ENCODE results near the gene CLNS1A. TPM values are rescaled to one million over a fixed set of nuclear protein-coding genes. Genes with fewer than 3 reads are reported as not detected.
"Not testable (repeated sequence)": the region's sequence is repeated elsewhere in the genome, so short reads cannot be mapped to it uniquely, and the experiment has no call there.

CLNS1A gene
- polyA plus RNA-seq, 1 of the 3 experiments (the other 2 are of a cell fraction): 124 TPM

GRCh38 chr11:77580712-77581337 lies 56.8 kb downstream of the CLNS1A start:
- WGBS (ENCODE audit: low lambda C conversion rate): 61% methylated on average over 5 of the region's 5 CpGs
- H3K27ac ChIP-seq (ENCODE audit: low read depth in 2 of 2, low read length in 1 of 2): no peak overlapping the region
- H3K9ac ChIP-seq: no peak overlapping the region
- DNase-seq: no peak
- H3K36me3 ChIP-seq (replicated peaks in 1 of 2; ENCODE audit: control insufficient read depth in 1 of 2, insufficient read depth in 2 of 2, low read length in 1 of 2): peaks cover 0 to 17% of the 10 kb centered on the region in 2 experiments
- H3K27me3 ChIP-seq (ENCODE audit: insufficient read depth): no peaks in the 10 kb centered on the region
- H3K9me3 ChIP-seq: peaks cover 25% of the 10 kb centered on the region
- no peaks in the 10 kb centered on the region for H3K79me2 ChIP-seq (ENCODE audit: insufficient read depth)
- H2AFZ ChIP-seq (ENCODE audit: low read depth): no peak overlapping the region
- no peaks in the 10 kb centered on the region for H4K20me1 ChIP-seq (ENCODE audit: insufficient read depth)
- CTCF ChIA-PET: no interaction called here
- H3K4me2 ChIP-seq: no peak overlapping the region
- H3K4me1 ChIP-seq (ENCODE audit: control insufficient read depth in 1 of 2, insufficient read depth in 2 of 2, low read depth in 1 of 2, low read length in 1 of 2): no peaks in the 10 kb centered on the region
- no peak overlapping the region for H3K4me3 ChIP-seq (ENCODE audit: low read depth in 2 of 2, low read length in 1 of 2)
- POLR2A ChIA-PET: no interaction called here
- H3F3A ChIP-seq (replicated peaks; ENCODE audit: insufficient read depth): no peaks in the 10 kb centered on the region
- TF ChIP-seq MXI1 (IDR thresholded peaks at IDR 0.05; ENCODE audit: low read depth, low read length) (no peak), IRF3 (IDR thresholded peaks at IDR 0.05; ENCODE audit: low read depth, low read length) (no peak), RFX5 (IDR thresholded peaks at IDR 0.05; ENCODE audit: low read length) (no peak), REST (IDR thresholded peaks at IDR 0.05; ENCODE audit: low read depth, low read length) (no peak), EP300 (IDR thresholded peaks at IDR 0.05; ENCODE audit: borderline replicate concordance in 1 of 2, low read depth in 1 of 2, low read length in 1 of 2) (no peak), JUND (IDR thresholded peaks at IDR 0.05) (no peak), FOSL2 (IDR thresholded peaks at IDR 0.05; ENCODE audit: borderline replicate concordance, low read depth) (no peak), PBX3 (IDR thresholded peaks at IDR 0.05) (no peak), ELF1 (IDR thresholded peaks at IDR 0.05) (no peak)
- H3K9me2 ChIP-seq: no peaks in the 10 kb centered on the region

- H3K27me3 ChIP-seq (ENCODE audit: insufficient read depth); H3K79me2 ChIP-seq (ENCODE audit: insufficient read depth); H3K4me1 ChIP-seq (ENCODE audit: control insufficient read depth in 1 of 2, insufficient read depth in 2 of 2, low read depth in 1 of 2, low read length in 1 of 2); H3K9me3 ChIP-seq; H3K27ac ChIP-seq (ENCODE audit: low read depth in 2 of 2, low read length in 1 of 2); POLR2A ChIA-PET; H3K4me2 ChIP-seq; H4K20me1 ChIP-seq (ENCODE audit: insufficient read depth); H3K9ac ChIP-seq; H3K4me3 ChIP-seq (ENCODE audit: low read depth in 2 of 2, low read length in 1 of 2); H3K36me3 ChIP-seq (replicated peaks in 1 of 2; ENCODE audit: control insufficient read depth in 1 of 2, insufficient read depth in 2 of 2, low read length in 1 of 2); DNase-seq; H3K9me2 ChIP-seq; H2AFZ ChIP-seq (ENCODE audit: low read depth); H3F3A ChIP-seq (replicated peaks; ENCODE audit: insufficient read depth): not testable (repeated sequence)
- WGBS (ENCODE audit: low lambda C conversion rate): 12% methylated on average over 1 of the region's 1 CpG
- CTCF ChIA-PET: interaction anchor here (0.7 to 3.1 kb wide), 6 partner anchors 15 to 448 kb away, joined by 3 to 6 read pairs (median 4); partner anchors contain the start of genes AQP11 and MYO7A
Measured at GRCh38 chr11:77575428-77575827, 62.2 kb downstream of the CLNS1A start.

- H3K9ac ChIP-seq; DNase-seq; H3K27ac ChIP-seq (ENCODE audit: low read depth in 2 of 2, low read length in 1 of 2); H3K27me3 ChIP-seq (ENCODE audit: insufficient read depth); POLR2A ChIA-PET; H3K4me3 ChIP-seq (ENCODE audit: low read depth in 2 of 2, low read length in 1 of 2); H3K36me3 ChIP-seq (replicated peaks in 1 of 2; ENCODE audit: control insufficient read depth in 1 of 2, insufficient read depth in 2 of 2, low read length in 1 of 2); H3K4me1 ChIP-seq (ENCODE audit: control insufficient read depth in 1 of 2, insufficient read depth in 2 of 2, low read depth in 1 of 2, low read length in 1 of 2); H3K9me3 ChIP-seq; H3K9me2 ChIP-seq; CTCF ChIA-PET; H3K4me2 ChIP-seq; H4K20me1 ChIP-seq (ENCODE audit: insufficient read depth); H2AFZ ChIP-seq (ENCODE audit: low read depth); H3K79me2 ChIP-seq (ENCODE audit: insufficient read depth); H3F3A ChIP-seq (replicated peaks; ENCODE audit: insufficient read depth): not testable (repeated sequence)
- WGBS (ENCODE audit: low lambda C conversion rate): 13% methylated on average over 1 of the region's 1 CpG
Measured at GRCh38 chr11:77570896-77571295, 66.7 kb downstream of the CLNS1A start.

All from SK-N-SH (cell line).